ENCODE measurements around the gene SNN.
A peak's percentile ranks its signal among the peaks of the same experiment; 100 is the strongest.

SNN gene

GRCh38 chr16:11635679-11636171 is 32.5 kb upstream of the SNN start:
- H2BK120ac ChIP-seq (ENCODE audit: low read depth, low read length): no peak overlapping the region
- no peak overlapping the region for H3K4me2 ChIP-seq (ENCODE audit: insufficient read depth, low read length, poor library complexity, severe bottlenecking)
- no peak overlapping the region for H3K14ac ChIP-seq (ENCODE audit: low read length)
- H3K4me3 ChIP-seq (ENCODE audit: low read length in 2 of 2): no peak overlapping the region
- H3K79me1 ChIP-seq (ENCODE audit: low read depth, low read length): no peaks in the 10 kb centered on the region
- no peak overlapping the region for H2BK12ac ChIP-seq (ENCODE audit: low read length)
- H3K4ac ChIP-seq (ENCODE audit: low read length): no peak overlapping the region
- H2AFZ ChIP-seq (ENCODE audit: low read length): no peak overlapping the region
- H3K9ac ChIP-seq (ENCODE audit: low read depth, low read length, poor library complexity): no peak overlapping the region
- peaks cover 0 to 2% of the 10 kb centered on the region in 2 donors for H3K9me3 ChIP-seq (replicated peaks in 1 of 2; ENCODE audit: control insufficient read depth in 2 of 2, insufficient read depth in 1 of 2, low read depth in 1 of 2, low read length in 2 of 2)
- no peak overlapping the region for H2BK5ac ChIP-seq (ENCODE audit: low read length)
- H3K4me1 ChIP-seq (ENCODE audit: control insufficient read depth in 2 of 2, insufficient read depth in 1 of 2, low read depth in 1 of 2, low read length in 2 of 2): peaks cover 17 to 19% of the 10 kb centered on the region in 2 donors
- no CpG with 5 or more reads among the region's 12 CpGs for WGBS, 2 donors (ENCODE audit: extremely low coverage in 2 of 2, insufficient read length in 2 of 2, insufficient replicate concordance in 1 of 2)
- H3K18ac ChIP-seq (ENCODE audit: low read length): no peak overlapping the region
- no peak for DNase-seq (ENCODE audit: low spot score)
- no peak overlapping the region for H3K27ac ChIP-seq (replicated peaks; ENCODE audit: low read length)
- H4K8ac ChIP-seq (ENCODE audit: low read depth, low read length): no peak overlapping the region
- no peak overlapping the region for H4K91ac ChIP-seq (ENCODE audit: low read depth, low read length, poor library complexity)
- H2AK5ac ChIP-seq (ENCODE audit: low read depth, low read length): no peak overlapping the region
- H3K27me3 ChIP-seq (ENCODE audit: control insufficient read depth in 3 of 3, insufficient read depth in 3 of 3, low read depth in 1 of 3, low read length in 3 of 3): peaks cover 0 to 5% (median 2%) of the 10 kb centered on the region in 3 experiments
- no peaks in the 10 kb centered on the region for H3K36me3 ChIP-seq (replicated peaks in 1 of 2; ENCODE audit: control insufficient read depth in 2 of 2, insufficient read depth in 2 of 2, low read length in 2 of 2)
- H2BK15ac ChIP-seq (ENCODE audit: low read length): peak overlapping the region; percentile 60
- H3K23ac ChIP-seq (ENCODE audit: low read depth, low read length, poor library complexity): no peak overlapping the region

- no peak overlapping the region for H4K8ac ChIP-seq (ENCODE audit: low read depth, low read length)
- peaks cover 0 to 2% of the 10 kb centered on the region in 2 donors for H3K9me3 ChIP-seq (replicated peaks in 1 of 2; ENCODE audit: control insufficient read depth in 2 of 2, insufficient read depth in 1 of 2, low read depth in 1 of 2, low read length in 2 of 2)
- no peak overlapping the region for H2AK5ac ChIP-seq (ENCODE audit: low read depth, low read length)
- H3K18ac ChIP-seq (ENCODE audit: low read length): no peak overlapping the region
- H3K27ac ChIP-seq (replicated peaks; ENCODE audit: low read length): no peak overlapping the region
- no peak overlapping the region for H2BK5ac ChIP-seq (ENCODE audit: low read length)
- H3K4me1 ChIP-seq (ENCODE audit: control insufficient read depth in 2 of 2, insufficient read depth in 1 of 2, low read depth in 1 of 2, low read length in 2 of 2): peaks cover 21% of the 10 kb centered on the region in 2 donors
- no peak overlapping the region for H3K4ac ChIP-seq (ENCODE audit: low read length)
- peak overlapping the region; percentile 35 for H3K4me2 ChIP-seq (ENCODE audit: insufficient read depth, low read length, poor library complexity, severe bottlenecking)
- H2BK12ac ChIP-seq (ENCODE audit: low read length): no peak overlapping the region
- H2AFZ ChIP-seq (ENCODE audit: low read length): no peak overlapping the region
- no peaks in the 10 kb centered on the region for H3K79me1 ChIP-seq (ENCODE audit: low read depth, low read length)
- H3K14ac ChIP-seq (ENCODE audit: low read length): no peak overlapping the region
- no peak overlapping the region for H3K9ac ChIP-seq (ENCODE audit: low read depth, low read length, poor library complexity)
- no peak overlapping the region for H3K23ac ChIP-seq (ENCODE audit: low read depth, low read length, poor library complexity)
- no peak overlapping the region for H2BK120ac ChIP-seq (ENCODE audit: low read depth, low read length)
- no peak overlapping the region for H2BK15ac ChIP-seq (ENCODE audit: low read length)
- no peaks in the 10 kb centered on the region for H3K36me3 ChIP-seq (replicated peaks in 1 of 2; ENCODE audit: control insufficient read depth in 2 of 2, insufficient read depth in 2 of 2, low read length in 2 of 2)
- no CpG with 5 or more reads among the region's 14 CpGs for WGBS, 2 donors (ENCODE audit: extremely low coverage in 2 of 2, insufficient read length in 2 of 2, insufficient replicate concordance in 1 of 2)
- no peak overlapping the region for H3K4me3 ChIP-seq (ENCODE audit: low read length in 2 of 2)
- DNase-seq (ENCODE audit: low spot score): no peak
- H3K27me3 ChIP-seq (ENCODE audit: control insufficient read depth in 3 of 3, insufficient read depth in 3 of 3, low read depth in 1 of 3, low read length in 3 of 3): peaks cover 0 to 5% (median 2%) of the 10 kb centered on the region in 3 experiments
- no peak overlapping the region for H4K91ac ChIP-seq (ENCODE audit: low read depth, low read length, poor library complexity)
These were observed 32.0 kb upstream of the SNN start for GRCh38 chr16:11636172-11636721.

DNA sequence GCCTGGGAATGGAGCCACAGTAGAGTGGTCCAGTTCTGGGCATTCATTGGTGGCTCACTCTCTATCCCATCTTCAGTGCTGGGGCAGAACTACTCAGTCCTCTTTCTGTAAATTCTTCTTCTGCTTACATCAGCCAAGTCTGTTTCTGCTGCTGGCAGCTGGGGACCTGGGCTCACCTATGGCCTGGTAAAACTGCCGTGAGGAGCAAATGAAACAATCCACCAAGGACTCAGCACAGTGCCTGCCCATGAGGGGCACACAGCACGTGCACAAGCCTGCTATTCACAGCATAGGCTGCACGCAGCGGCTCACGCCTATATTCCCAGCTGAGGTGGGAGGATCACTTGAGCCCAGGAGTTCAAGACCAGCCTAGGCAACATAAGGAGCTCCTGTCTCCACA is 30.9 kb upstream of the SNN start:
- Histone ChIP-seq H4K8ac (ENCODE audit: low read depth, low read length) (no peak overlapping the region), H3K9me3 (replicated peaks in 1 of 2; ENCODE audit: control insufficient read depth in 2 of 2, insufficient read depth in 1 of 2, low read depth in 1 of 2, low read length in 2 of 2) (no peaks in the 10 kb centered on the region), H3K18ac (ENCODE audit: low read length) (no peak overlapping the region), H3K4me3 (ENCODE audit: low read length in 2 of 2) (no peak overlapping the region), H4K91ac (ENCODE audit: low read depth, low read length, poor library complexity) (no peak overlapping the region), H3K79me1 (ENCODE audit: low read depth, low read length) (no peaks in the 10 kb centered on the region), H2AFZ (ENCODE audit: low read length) (no peak overlapping the region), H2BK12ac (ENCODE audit: low read length) (no peak overlapping the region), H3K27ac (replicated peaks; ENCODE audit: low read length) (no peak overlapping the region), H3K23ac (ENCODE audit: low read depth, low read length, poor library complexity) (peak overlapping the region; percentile 27), H2BK15ac (ENCODE audit: low read length) (no peak overlapping the region), H3K4me2 (ENCODE audit: insufficient read depth, low read length, poor library complexity, severe bottlenecking) (no peak overlapping the region), H3K9ac (ENCODE audit: low read depth, low read length, poor library complexity) (no peak overlapping the region), H3K4ac (ENCODE audit: low read length) (no peak overlapping the region), H3K14ac (ENCODE audit: low read length) (no peak overlapping the region), H3K36me3 (replicated peaks in 1 of 2; ENCODE audit: control insufficient read depth in 2 of 2, insufficient read depth in 2 of 2, low read length in 2 of 2) (no peaks in the 10 kb centered on the region), H2BK120ac (ENCODE audit: low read depth, low read length) (no peak overlapping the region), H2AK5ac (ENCODE audit: low read depth, low read length) (no peak overlapping the region), H3K27me3 (ENCODE audit: control insufficient read depth in 3 of 3, insufficient read depth in 3 of 3, low read depth in 1 of 3, low read length in 3 of 3) (peaks cover 0 to 5% (median 2%) of the 10 kb centered on the region in 3 experiments), H3K4me1 (ENCODE audit: control insufficient read depth in 2 of 2, insufficient read depth in 1 of 2, low read depth in 1 of 2, low read length in 2 of 2) (peaks cover 18% of the 10 kb centered on the region in 2 donors), H2BK5ac (ENCODE audit: low read length) (no peak overlapping the region)
- no peak for DNase-seq (ENCODE audit: low spot score)
- WGBS, 2 donors (ENCODE audit: extremely low coverage in 2 of 2, insufficient read length in 2 of 2, insufficient replicate concordance in 1 of 2): no CpG with 5 or more reads among the region's 5 CpGs

GRCh38 chr16:11638140-11638539 is 30.1 kb upstream of the SNN start:
- H3K79me1 ChIP-seq (ENCODE audit: low read depth, low read length): no peaks in the 10 kb centered on the region
- no peak overlapping the region for H3K27ac ChIP-seq (replicated peaks; ENCODE audit: low read length)
- no peak overlapping the region for H3K23ac ChIP-seq (ENCODE audit: low read depth, low read length, poor library complexity)
- no peak overlapping the region for H3K9ac ChIP-seq (ENCODE audit: low read depth, low read length, poor library complexity)
- no peak overlapping the region for H2BK5ac ChIP-seq (ENCODE audit: low read length)
- no peak overlapping the region for H2AFZ ChIP-seq (ENCODE audit: low read length)
- no peak overlapping the region for H2BK15ac ChIP-seq (ENCODE audit: low read length)
- H3K36me3 ChIP-seq (replicated peaks in 1 of 2; ENCODE audit: control insufficient read depth in 2 of 2, insufficient read depth in 2 of 2, low read length in 2 of 2): no peaks in the 10 kb centered on the region
- no peak overlapping the region for H4K91ac ChIP-seq (ENCODE audit: low read depth, low read length, poor library complexity)
- no peak for DNase-seq (ENCODE audit: low spot score)
- H2BK12ac ChIP-seq (ENCODE audit: low read length): no peak overlapping the region
- WGBS, 2 donors (ENCODE audit: extremely low coverage in 2 of 2, insufficient read length in 2 of 2, insufficient replicate concordance in 1 of 2): no CpG with 5 or more reads among the region's 4 CpGs
- H3K4me3 ChIP-seq (ENCODE audit: low read length in 2 of 2): no peak overlapping the region
- H3K4ac ChIP-seq (ENCODE audit: low read length): no peak overlapping the region
- no peak overlapping the region for H4K8ac ChIP-seq (ENCODE audit: low read depth, low read length)
- no peak overlapping the region for H3K14ac ChIP-seq (ENCODE audit: low read length)
- peaks cover 10 to 12% of the 10 kb centered on the region in 2 donors for H3K4me1 ChIP-seq (ENCODE audit: control insufficient read depth in 2 of 2, insufficient read depth in 1 of 2, low read depth in 1 of 2, low read length in 2 of 2)
- no peak overlapping the region for H3K4me2 ChIP-seq (ENCODE audit: insufficient read depth, low read length, poor library complexity, severe bottlenecking)
- no peak overlapping the region for H2AK5ac ChIP-seq (ENCODE audit: low read depth, low read length)
- no peak overlapping the region for H3K18ac ChIP-seq (ENCODE audit: low read length)
- peaks cover 0 to 5% (median 2%) of the 10 kb centered on the region in 3 experiments for H3K27me3 ChIP-seq (ENCODE audit: control insufficient read depth in 3 of 3, insufficient read depth in 3 of 3, low read depth in 1 of 3, low read length in 3 of 3)
- no peak overlapping the region for H2BK120ac ChIP-seq (ENCODE audit: low read depth, low read length)
- no peaks in the 10 kb centered on the region for H3K9me3 ChIP-seq (replicated peaks in 1 of 2; ENCODE audit: control insufficient read depth in 2 of 2, insufficient read depth in 1 of 2, low read depth in 1 of 2, low read length in 2 of 2)
